Measurements from ENCODE around the gene DHRS12.

Gene DHRS12

DNA sequence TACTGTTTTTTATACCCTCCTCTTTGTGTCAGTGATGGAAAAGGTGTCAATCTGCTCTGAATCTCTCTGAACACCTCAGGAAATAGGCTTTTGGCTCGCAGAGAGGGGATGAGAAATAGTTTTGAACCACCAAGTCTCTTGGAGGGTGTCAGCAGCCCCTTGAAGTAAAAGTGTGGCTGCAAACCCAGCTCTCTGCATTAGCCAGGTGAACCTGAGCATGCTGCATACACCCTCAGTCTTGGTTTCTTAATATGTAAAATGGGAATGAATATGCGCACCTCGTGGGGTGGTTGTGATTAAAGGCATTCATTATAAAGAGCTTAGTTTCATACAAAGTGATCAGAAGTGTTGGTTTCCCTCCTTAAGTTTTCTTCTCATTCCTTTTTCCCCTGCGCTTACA lies 1.4 kb upstream of the DHRS12 start:
- Histone ChIP-seq H3K36me3 (ENCODE audit: insufficient read depth, low read length) (no peaks in the 10 kb centered on the region), H3K27ac (ENCODE audit: low read depth, low read length) (no peak overlapping the region), H3K27me3 (ENCODE audit: control insufficient read depth in 1 of 2, insufficient read depth in 2 of 2, low read length in 2 of 2) (no peaks in the 10 kb centered on the region), H3K4me1 (ENCODE audit: insufficient read depth, low read length) (peaks cover 34% of the 10 kb centered on the region), H3K4me3 (ENCODE audit: low read depth in 1 of 2, low read length in 2 of 2) (peak overlapping the region in 1 of 2 donors; percentile 84), H3K9ac (ENCODE audit: low read length) (peak overlapping the region; percentile 80), H3K9me3 (ENCODE audit: low read length) (no peaks in the 10 kb centered on the region)

DNA sequence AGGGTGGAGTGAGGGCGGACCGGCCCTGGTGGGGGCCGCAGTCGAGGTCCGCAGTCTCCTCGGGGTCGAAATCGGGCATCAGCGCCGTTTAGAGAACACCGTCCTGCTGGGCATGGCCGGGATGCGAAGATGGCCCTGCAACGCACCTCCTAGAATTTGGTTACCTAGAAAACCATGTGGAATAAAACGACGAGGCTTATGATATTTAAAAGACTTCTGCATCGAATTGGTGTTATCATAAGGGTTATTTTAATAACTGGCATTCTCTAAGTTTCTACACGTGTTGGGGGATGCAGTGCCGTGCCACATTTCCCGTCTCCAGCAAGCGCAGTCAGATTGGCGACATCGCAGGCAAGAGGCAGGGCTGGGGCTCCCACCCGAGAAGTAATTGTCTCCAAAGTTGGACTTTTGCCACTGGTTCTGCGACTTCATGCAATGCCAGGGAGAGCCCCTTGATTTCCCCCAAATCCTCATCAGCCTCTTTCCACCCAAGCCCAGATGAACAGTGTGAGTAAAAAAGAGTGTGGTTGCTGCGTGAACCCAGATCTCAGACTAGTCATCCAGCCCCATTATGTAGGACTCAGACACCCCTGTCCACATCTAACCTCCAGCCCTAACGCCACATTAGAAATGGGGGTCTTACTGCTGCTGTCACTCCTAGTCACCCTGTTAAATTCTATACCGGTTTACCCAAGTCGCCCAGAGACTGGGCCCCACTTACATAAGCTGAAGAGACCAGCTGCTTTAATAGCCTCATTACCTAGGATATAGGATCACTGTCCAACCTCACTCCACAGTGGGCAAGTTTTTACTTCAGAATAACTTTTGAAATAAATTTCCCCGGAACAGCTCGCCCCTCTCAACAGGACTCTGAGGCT lies 571 bp upstream of the DHRS12 start:
- H3K9me3 ChIP-seq (ENCODE audit: low read length): no peaks in the 10 kb centered on the region
- H3K27ac ChIP-seq (ENCODE audit: low read depth, low read length): peak overlapping the region; percentile 84
- peaks cover 39% of the 10 kb centered on the region for H3K4me1 ChIP-seq (ENCODE audit: insufficient read depth, low read length)
- H3K36me3 ChIP-seq (ENCODE audit: insufficient read depth, low read length): no peaks in the 10 kb centered on the region
- peak overlapping the region; percentile 76 to 84 for H3K4me3 ChIP-seq (ENCODE audit: low read depth in 1 of 2, low read length in 2 of 2)
- no peaks in the 10 kb centered on the region for H3K27me3 ChIP-seq (ENCODE audit: control insufficient read depth in 1 of 2, insufficient read depth in 2 of 2, low read length in 2 of 2)
- peak overlapping the region; percentile 80 for H3K9ac ChIP-seq (ENCODE audit: low read length)

GRCh38 chr13:51802631-51803418 lies 1.1 kb downstream of the DHRS12 start:
- Histone ChIP-seq H3K36me3 (ENCODE audit: insufficient read depth, low read length) (no peaks in the 10 kb centered on the region), H3K27ac (ENCODE audit: low read depth, low read length) (peak overlapping the region; percentile 84), H3K27me3 (ENCODE audit: control insufficient read depth in 1 of 2, insufficient read depth in 2 of 2, low read length in 2 of 2) (no peaks in the 10 kb centered on the region), H3K4me3 (ENCODE audit: low read depth in 1 of 2, low read length in 2 of 2) (peak overlapping the region in 1 of 2 donors; percentile 84), H3K9ac (ENCODE audit: low read length) (peak overlapping the region; percentile 80), H3K9me3 (ENCODE audit: low read length) (no peaks in the 10 kb centered on the region), H3K4me1 (ENCODE audit: insufficient read depth, low read length) (peaks cover 39% of the 10 kb centered on the region)

- H3K4me3 ChIP-seq (ENCODE audit: low read depth in 1 of 2, low read length in 2 of 2): no peak overlapping the region
- no peaks in the 10 kb centered on the region for H3K27me3 ChIP-seq (ENCODE audit: control insufficient read depth in 1 of 2, insufficient read depth in 2 of 2, low read length in 2 of 2)
- H3K4me1 ChIP-seq (ENCODE audit: insufficient read depth, low read length): peaks cover 39% of the 10 kb centered on the region
- H3K36me3 ChIP-seq (ENCODE audit: insufficient read depth, low read length): peaks cover 2% of the 10 kb centered on the region
- peak overlapping the region; percentile 39 for H3K27ac ChIP-seq (ENCODE audit: low read depth, low read length)
- no peaks in the 10 kb centered on the region for H3K9me3 ChIP-seq (ENCODE audit: low read length)
- no peak overlapping the region for H3K9ac ChIP-seq (ENCODE audit: low read length)
These were observed 2.3 kb downstream of the DHRS12 start for GRCh38 chr13:51801631-51802099.

GRCh38 chr13:51800486-51800885 lies 3.5 kb downstream of the DHRS12 start:
- Histone ChIP-seq H3K9ac (ENCODE audit: low read length) (no peak overlapping the region), H3K36me3 (ENCODE audit: insufficient read depth, low read length) (peaks cover 5% of the 10 kb centered on the region), H3K4me1 (ENCODE audit: insufficient read depth, low read length) (peaks cover 39% of the 10 kb centered on the region), H3K27me3 (ENCODE audit: control insufficient read depth in 1 of 2, insufficient read depth in 2 of 2, low read length in 2 of 2) (no peaks in the 10 kb centered on the region), H3K4me3 (ENCODE audit: low read depth in 1 of 2, low read length in 2 of 2) (no peak overlapping the region), H3K27ac (ENCODE audit: low read depth, low read length) (no peak overlapping the region), H3K9me3 (ENCODE audit: low read length) (no peaks in the 10 kb centered on the region)

DNA sequence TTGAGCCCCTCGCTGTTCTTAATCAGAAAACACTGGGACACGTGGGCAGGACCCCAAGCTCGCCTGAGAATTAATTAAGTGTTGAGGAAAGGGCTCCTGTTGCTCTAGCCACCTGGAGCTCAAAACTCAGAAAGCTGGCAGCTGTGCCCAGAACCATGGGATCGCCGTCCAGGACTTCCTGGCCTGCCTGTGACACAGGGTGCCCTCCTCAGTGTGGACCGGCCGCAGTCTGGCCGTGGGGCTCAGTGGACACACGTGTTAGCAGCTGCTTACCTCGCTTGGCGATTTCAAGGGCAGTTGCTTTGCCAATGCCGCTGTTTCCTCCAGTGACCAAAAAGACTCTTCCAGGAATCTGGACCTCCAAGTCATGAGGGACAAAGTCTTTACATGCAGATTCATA lies 4.7 kb downstream of the DHRS12 start:
- no peaks in the 10 kb centered on the region for H3K9me3 ChIP-seq (ENCODE audit: low read length)
- H3K36me3 ChIP-seq (ENCODE audit: insufficient read depth, low read length): peaks cover 5% of the 10 kb centered on the region
- H3K4me3 ChIP-seq (ENCODE audit: low read depth in 1 of 2, low read length in 2 of 2): no peak overlapping the region
- H3K27ac ChIP-seq (ENCODE audit: low read depth, low read length): no peak overlapping the region
- no peak overlapping the region for H3K9ac ChIP-seq (ENCODE audit: low read length)
- no peaks in the 10 kb centered on the region for H3K27me3 ChIP-seq (ENCODE audit: control insufficient read depth in 1 of 2, insufficient read depth in 2 of 2, low read length in 2 of 2)
- H3K4me1 ChIP-seq (ENCODE audit: insufficient read depth, low read length): peaks cover 36% of the 10 kb centered on the region

GRCh38 chr13:51797664-51798488 lies 6.1 kb downstream of the DHRS12 start:
- H3K27me3 ChIP-seq (ENCODE audit: control insufficient read depth in 1 of 2, insufficient read depth in 2 of 2, low read length in 2 of 2): no peaks in the 10 kb centered on the region
- H3K9ac ChIP-seq (ENCODE audit: low read length): no peak overlapping the region
- peaks cover 5% of the 10 kb centered on the region for H3K36me3 ChIP-seq (ENCODE audit: insufficient read depth, low read length)
- peaks cover 31% of the 10 kb centered on the region for H3K4me1 ChIP-seq (ENCODE audit: insufficient read depth, low read length)
- H3K9me3 ChIP-seq (ENCODE audit: low read length): no peaks in the 10 kb centered on the region
- no peak overlapping the region for H3K4me3 ChIP-seq (ENCODE audit: low read depth in 1 of 2, low read length in 2 of 2)
- H3K27ac ChIP-seq (ENCODE audit: low read depth, low read length): no peak overlapping the region

DNA sequence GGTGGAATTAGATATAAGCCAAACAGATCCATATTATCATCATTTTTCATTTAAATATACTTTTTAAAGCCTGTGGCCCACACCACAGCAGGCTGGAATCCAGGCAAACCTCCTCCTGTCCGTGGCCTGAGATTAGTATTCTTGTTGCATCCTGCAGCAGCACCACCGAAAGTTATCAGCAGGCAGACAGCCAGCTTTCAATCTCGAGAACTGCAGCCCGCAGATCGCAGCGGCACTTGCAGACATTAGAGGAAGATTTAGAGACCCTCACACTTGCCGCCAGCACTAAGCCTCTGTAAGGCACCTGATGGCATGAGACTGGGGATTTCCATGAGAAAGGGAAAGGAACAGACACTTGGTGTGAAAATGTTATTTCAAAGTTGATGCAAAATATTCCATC lies 7.4 kb downstream of the DHRS12 start:
- Histone ChIP-seq H3K36me3 (ENCODE audit: insufficient read depth, low read length) (peaks cover 5% of the 10 kb centered on the region), H3K4me3 (ENCODE audit: low read depth in 1 of 2, low read length in 2 of 2) (no peak overlapping the region), H3K4me1 (ENCODE audit: insufficient read depth, low read length) (peaks cover 18% of the 10 kb centered on the region), H3K9me3 (ENCODE audit: low read length) (no peaks in the 10 kb centered on the region), H3K9ac (ENCODE audit: low read length) (no peak overlapping the region), H3K27ac (ENCODE audit: low read depth, low read length) (no peak overlapping the region), H3K27me3 (ENCODE audit: control insufficient read depth in 1 of 2, insufficient read depth in 2 of 2, low read length in 2 of 2) (no peaks in the 10 kb centered on the region)

DNA sequence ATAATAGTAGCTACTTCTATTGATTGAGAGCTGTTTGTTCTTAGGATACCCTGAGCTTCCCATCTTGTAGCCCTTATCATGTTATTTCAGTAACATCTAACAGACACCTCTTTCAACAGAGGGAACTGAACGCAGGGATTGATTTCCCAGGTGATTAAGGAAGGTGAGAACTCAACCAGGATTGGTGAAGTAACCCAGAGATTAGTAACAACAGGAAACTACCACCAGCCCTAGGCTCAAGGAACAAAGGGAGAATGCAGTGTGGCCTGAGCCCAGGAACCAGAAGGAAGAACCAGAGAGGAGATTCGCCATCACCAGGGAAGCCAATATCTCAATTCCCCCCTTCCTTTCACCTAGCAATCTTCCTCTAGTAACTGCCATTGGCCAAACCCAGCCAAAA lies 8.5 kb downstream of the DHRS12 start:
- Histone ChIP-seq H3K27ac (ENCODE audit: low read depth, low read length) (no peak overlapping the region), H3K9me3 (ENCODE audit: low read length) (no peaks in the 10 kb centered on the region), H3K4me3 (ENCODE audit: low read depth in 1 of 2, low read length in 2 of 2) (no peak overlapping the region), H3K9ac (ENCODE audit: low read length) (no peak overlapping the region), H3K27me3 (ENCODE audit: control insufficient read depth in 1 of 2, insufficient read depth in 2 of 2, low read length in 2 of 2) (no peaks in the 10 kb centered on the region), H3K4me1 (ENCODE audit: insufficient read depth, low read length) (peaks cover 6% of the 10 kb centered on the region), H3K36me3 (ENCODE audit: insufficient read depth, low read length) (peaks cover 5% of the 10 kb centered on the region)

- H3K36me3 ChIP-seq (ENCODE audit: insufficient read depth, low read length): peaks cover 5% of the 10 kb centered on the region
- no peak overlapping the region for H3K27ac ChIP-seq (ENCODE audit: low read depth, low read length)
- H3K27me3 ChIP-seq (ENCODE audit: control insufficient read depth in 1 of 2, insufficient read depth in 2 of 2, low read length in 2 of 2): no peaks in the 10 kb centered on the region
These were observed 9.0 kb downstream of the DHRS12 start for GRCh38 chr13:51794964-51795363.

More at GRCh38 chr13:51794964-51795363, 9.0 kb downstream of the DHRS12 start:
- peaks cover 2% of the 10 kb centered on the region for H3K4me1 ChIP-seq (ENCODE audit: insufficient read depth, low read length)
- H3K9ac ChIP-seq (ENCODE audit: low read length): no peak overlapping the region
- H3K4me3 ChIP-seq (ENCODE audit: low read depth in 1 of 2, low read length in 2 of 2): no peak overlapping the region
- no peaks in the 10 kb centered on the region for H3K9me3 ChIP-seq (ENCODE audit: low read length)
